Lower leg skin (tissue), 3 donors: Measurements from ENCODE around the gene IFT122.

Experiments used
- POLR2A ChIP-seq, 2 donors: fragments of 450-650 bp; IDR thresholded peaks; one replicate each; pipeline ENCODE4 v1.6.1; 2016 to 2017; ENCODE audit warnings: antibody characterized with exemption in 2 of 2, mild to moderate bottlenecking in 1 of 2, moderate library complexity in 1 of 2
- TF ChIP-seq, protein P1 (sequence below), 3 donors: fragments of 450-650 bp; IDR thresholded peaks; one replicate each; pipeline ENCODE4 v1.5.1; 2016; ENCODE audit warnings: antibody characterized with exemption in 3 of 3, mild to moderate bottlenecking in 3 of 3, moderate library complexity in 2 of 3

DNA sequence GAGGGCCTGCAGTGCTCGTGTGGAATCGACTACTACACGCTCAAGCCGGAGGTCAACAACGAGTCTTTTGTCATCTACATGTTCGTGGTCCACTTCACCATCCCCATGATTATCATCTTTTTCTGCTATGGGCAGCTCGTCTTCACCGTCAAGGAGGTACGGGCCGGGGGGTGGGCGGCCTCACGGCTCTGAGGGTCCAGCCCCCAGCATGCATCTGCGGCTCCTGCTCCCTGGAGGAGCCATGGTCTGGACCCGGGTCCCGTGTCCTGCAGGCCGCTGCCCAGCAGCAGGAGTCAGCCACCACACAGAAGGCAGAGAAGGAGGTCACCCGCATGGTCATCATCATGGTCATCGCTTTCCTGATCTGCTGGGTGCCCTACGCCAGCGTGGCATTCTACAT is 92.2 kb downstream of the IFT122 start:
- TF ChIP-seq, protein P1, sequence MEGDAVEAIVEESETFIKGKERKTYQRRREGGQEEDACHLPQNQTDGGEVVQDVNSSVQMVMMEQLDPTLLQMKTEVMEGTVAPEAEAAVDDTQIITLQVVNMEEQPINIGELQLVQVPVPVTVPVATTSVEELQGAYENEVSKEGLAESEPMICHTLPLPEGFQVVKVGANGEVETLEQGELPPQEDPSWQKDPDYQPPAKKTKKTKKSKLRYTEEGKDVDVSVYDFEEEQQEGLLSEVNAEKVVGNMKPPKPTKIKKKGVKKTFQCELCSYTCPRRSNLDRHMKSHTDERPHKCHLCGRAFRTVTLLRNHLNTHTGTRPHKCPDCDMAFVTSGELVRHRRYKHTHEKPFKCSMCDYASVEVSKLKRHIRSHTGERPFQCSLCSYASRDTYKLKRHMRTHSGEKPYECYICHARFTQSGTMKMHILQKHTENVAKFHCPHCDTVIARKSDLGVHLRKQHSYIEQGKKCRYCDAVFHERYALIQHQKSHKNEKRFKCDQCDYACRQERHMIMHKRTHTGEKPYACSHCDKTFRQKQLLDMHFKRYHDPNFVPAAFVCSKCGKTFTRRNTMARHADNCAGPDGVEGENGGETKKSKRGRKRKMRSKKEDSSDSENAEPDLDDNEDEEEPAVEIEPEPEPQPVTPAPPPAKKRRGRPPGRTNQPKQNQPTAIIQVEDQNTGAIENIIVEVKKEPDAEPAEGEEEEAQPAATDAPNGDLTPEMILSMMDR (IDR thresholded peaks at IDR 0.05), result no peak
- TF ChIP-seq POLR2A (IDR thresholded peaks at IDR 0.05), result no peak
